Psoas muscle (tissue), 8 donors: Measurements from ENCODE around the gene FNDC5. TPM values are rescaled to one million over a fixed set of nuclear protein-coding genes. Genes with fewer than 3 reads are reported as not detected.
A peak's percentile ranks its signal among the peaks of the same experiment; 100 is the strongest.

Source experiments
- ATAC-seq, 4 donors: fragments of 200-7000 bp; cut with Tn5 transposase; one replicate each; pipeline ENCODE4 v1.9.1; 2020; ENCODE audit warnings: moderate library complexity in 3 of 4, mild to moderate bottlenecking in 2 of 4
- DNase-seq, 2 donors: peaks; one replicate each; pipeline ENCODE4 v3.0.0-alpha.2; 2020
- H3K27ac ChIP-seq: fragments of 200-600 bp; one replicate; pipeline ENCODE4 v1.8.0; 2022
- H3K27me3 ChIP-seq, 3 donors: fragments of 200-600 bp in 1 of 3; one replicate each; pipeline versions ENCODE4 v1.6.1 to v1.8.0; 2013 to 2022; ENCODE audit warnings: low read length in 2 of 3, mild to moderate bottlenecking in 2 of 3, moderate library complexity in 1 of 3; ENCODE audit not compliant: insufficient read depth in 3 of 3
- H3K36me3 ChIP-seq, 2 donors: fragments of 200-600 bp in 1 of 2; one replicate each; pipeline versions ENCODE4 v1.6.1 to v1.8.0; 2013 to 2022; ENCODE audit warnings: low read depth in 1 of 2, mild to moderate bottlenecking in 1 of 2, moderate library complexity in 1 of 2; ENCODE audit not compliant: insufficient read depth in 1 of 2
- H3K4me1 ChIP-seq: fragments of 200-600 bp; one replicate; pipeline ENCODE4 v1.8.0; 2022
- H3K4me3 ChIP-seq: fragments of 200-600 bp; one replicate; pipeline ENCODE4 v1.8.0; 2022; ENCODE audit warnings: mild to moderate bottlenecking
- H3K9me3 ChIP-seq: fragments of 200-600 bp; one replicate; pipeline ENCODE4 v1.8.0; 2022
- WGBS, 3 donors: extraction: QIAGEN DNeasy Blood & Tissue Kit; methylation state at CpG; one replicate each; pipeline versions ENCODE4 v1.1.6 to v1.1.7; 2013; 5-methylcytosine and 5-hydroxymethylcytosine counted together
- intact Hi-C, 2 donors: fragments of 100-400 bp; cut with DNase I; formaldehyde crosslinking; loops; one replicate each; pipeline versions ENCODE4 v1.11.0 to v1.14.2; 2022
- polyA plus RNA-seq, 3 donors: library from polyadenylated mRNA; stranded (reverse); fragments of 200-250 nt; gene quantifications; one replicate each; pipeline ENCODE4 v1.2.3, GENCODE V29; 2013
- total RNA-seq, 4 donors: library from RNA; stranded (reverse); fragmentation: NEBNext Ultra II Directional in 2 of 4; extraction: Animal tissue kit (Norgen Biotek cat#: 25700) in 2 of 4; gene quantifications; one replicate each; pipeline versions ENCODE4 v1.2.1 to v1.2.4, GENCODE V29; 2021 to 2023
- TF ChIP-seq, protein P1 (sequence below): fragments of 200-600 bp; IDR thresholded peaks from one replicate; pipeline ENCODE4 v1.8.0; 2022; ENCODE audit warnings: antibody characterized with exemption
- donor health status: healthy with polysubstance abuse.
- donor health status: DM: no; HTN: no; CAD: no; lungs with moderate emphysema.
- donor health status: Bipolar disorder and iron deficiency.
- donor health status: healthy.
- donor health status: DM: yes; HTN: yes; CAD: no.
- donor health status: DM: no; HTN: no; CAD: no.
- donor health status: DM: no; HTN: no; CAD: no.
- donor health status: DM: yes; HTN: yes; CAD: no.

FNDC5 gene
- total and polyA plus RNA-seq, 7 donors: 72.8 to 184 (median 91.6) TPM

- Histone ChIP-seq H3K27me3 (no peaks in the 10 kb centered on the region), H3K4me1 (no peaks in the 10 kb centered on the region), H3K36me3 (peaks cover 15 to 98% of the 10 kb centered on the region in 2 donors), H3K27ac (no peak overlapping the region), H3K9me3 (no peaks in the 10 kb centered on the region), H3K4me3 (no peak overlapping the region)
- WGBS, 3 donors: 92 to 93% (median 93%) methylated on average over 6 of the region's 6 CpGs
- TF ChIP-seq, protein P1, sequence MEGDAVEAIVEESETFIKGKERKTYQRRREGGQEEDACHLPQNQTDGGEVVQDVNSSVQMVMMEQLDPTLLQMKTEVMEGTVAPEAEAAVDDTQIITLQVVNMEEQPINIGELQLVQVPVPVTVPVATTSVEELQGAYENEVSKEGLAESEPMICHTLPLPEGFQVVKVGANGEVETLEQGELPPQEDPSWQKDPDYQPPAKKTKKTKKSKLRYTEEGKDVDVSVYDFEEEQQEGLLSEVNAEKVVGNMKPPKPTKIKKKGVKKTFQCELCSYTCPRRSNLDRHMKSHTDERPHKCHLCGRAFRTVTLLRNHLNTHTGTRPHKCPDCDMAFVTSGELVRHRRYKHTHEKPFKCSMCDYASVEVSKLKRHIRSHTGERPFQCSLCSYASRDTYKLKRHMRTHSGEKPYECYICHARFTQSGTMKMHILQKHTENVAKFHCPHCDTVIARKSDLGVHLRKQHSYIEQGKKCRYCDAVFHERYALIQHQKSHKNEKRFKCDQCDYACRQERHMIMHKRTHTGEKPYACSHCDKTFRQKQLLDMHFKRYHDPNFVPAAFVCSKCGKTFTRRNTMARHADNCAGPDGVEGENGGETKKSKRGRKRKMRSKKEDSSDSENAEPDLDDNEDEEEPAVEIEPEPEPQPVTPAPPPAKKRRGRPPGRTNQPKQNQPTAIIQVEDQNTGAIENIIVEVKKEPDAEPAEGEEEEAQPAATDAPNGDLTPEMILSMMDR: no peak
- no peak for DNase-seq
- ATAC-seq: no peak
- intact Hi-C loops: no loop called here
Observed at GRCh38 chr1:32830092-32830852, 40.4 kb downstream of the FNDC5 start.

GRCh38 chr1:32828341-32828740 is 42.4 kb downstream of the FNDC5 start:
- TF ChIP-seq, protein P1: no peak
- H3K36me3 ChIP-seq: peaks cover 15 to 82% of the 10 kb centered on the region in 2 donors
- H3K4me1 ChIP-seq: no peaks in the 10 kb centered on the region
- H3K4me3 ChIP-seq: no peak overlapping the region
- no peaks in the 10 kb centered on the region for H3K9me3 ChIP-seq
- H3K27me3 ChIP-seq: no peaks in the 10 kb centered on the region
- WGBS, 3 donors: 90 to 91% (median 91%) methylated on average over 7 of the region's 7 CpGs
- DNase-seq (no peak), ATAC-seq (no peak)
- H3K27ac ChIP-seq: no peak overlapping the region
- intact Hi-C loops: loop anchor here in 1 of 2 donors (5.0 kb wide), 1 partner anchor 44 kb away; the partner anchor contains the start of gene FNDC5

GRCh38 chr1:32825181-32825580 is 45.5 kb downstream of the FNDC5 start:
- intact Hi-C loops: loop anchor here in 1 of 2 donors (5.0 kb wide), 1 partner anchor 47 kb away; the partner anchor contains the start of gene FNDC5
- DNase-seq (no peak), ATAC-seq (no peak)
- Histone ChIP-seq H3K27ac (no peak overlapping the region), H3K4me3 (no peak overlapping the region), H3K27me3 (no peaks in the 10 kb centered on the region), H3K9me3 (no peaks in the 10 kb centered on the region), H3K36me3 (peaks cover 10 to 50% of the 10 kb centered on the region in 2 donors), H3K4me1 (no peaks in the 10 kb centered on the region)
- TF ChIP-seq, protein P1: no peak
- 87 to 91% (median 90%) methylated on average over 3 of the region's 3 CpGs for WGBS, 3 donors

DNA sequence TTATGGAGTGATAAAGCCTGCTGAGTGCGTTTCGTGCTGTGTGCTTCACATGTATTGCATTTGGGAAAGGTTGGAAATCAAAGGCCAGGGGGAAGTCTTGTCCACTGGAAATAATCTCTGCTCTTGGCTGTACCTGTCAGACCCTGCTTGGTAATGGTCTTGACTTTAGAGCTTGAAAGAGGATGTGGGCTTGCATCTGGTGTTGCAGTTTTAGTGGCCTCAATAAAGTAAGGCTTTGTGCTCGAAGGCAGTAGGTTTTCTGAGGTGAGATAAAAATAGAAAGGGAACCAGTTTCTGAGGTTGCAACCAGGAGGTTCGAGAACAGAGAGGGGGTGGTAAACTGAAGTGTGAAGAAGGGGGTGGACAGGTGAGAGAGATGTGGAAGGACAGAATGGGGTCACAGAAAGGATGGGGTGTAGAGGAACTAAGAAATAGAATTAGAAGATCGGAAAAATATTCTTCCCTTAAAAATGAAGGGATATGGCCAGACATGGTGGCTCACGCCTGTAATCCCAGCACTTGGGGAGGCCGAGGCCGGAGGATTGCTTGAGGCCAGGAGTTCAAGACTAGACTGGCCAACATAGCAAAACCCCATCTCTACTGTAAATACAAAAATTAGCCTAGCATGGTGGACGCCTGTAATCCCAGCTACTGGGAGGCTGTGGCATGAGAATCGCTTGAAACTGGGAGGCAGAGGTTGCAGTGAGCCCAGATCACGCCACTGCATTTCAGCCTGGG is 51.7 kb downstream of the FNDC5 start:
- intact Hi-C loops: loop anchor here in 1 of 2 donors (5.0 kb wide), 2 partner anchors 53 to 117 kb away; partner anchors contain the start of genes FNDC5 and SYNC
- H3K27me3 ChIP-seq: no peaks in the 10 kb centered on the region
- H3K27ac ChIP-seq: peak overlapping the region; percentile 94
- no peaks in the 10 kb centered on the region for H3K9me3 ChIP-seq
- no peak for DNase-seq
- 70 to 75% (median 72%) methylated on average over 11 of the region's 11 CpGs for WGBS, 3 donors
- H3K4me3 ChIP-seq: peak overlapping the region; percentile 74
- H3K4me1 ChIP-seq: peaks cover 33% of the 10 kb centered on the region
- no peak for ATAC-seq
- no peaks in the 10 kb centered on the region for H3K36me3 ChIP-seq
- TF ChIP-seq, protein P1: no peak
